GM12872 (cell line): ENCODE measurements around the gene SPTLC2.

Source experiments
- CTCF ChIP-seq: IDR thresholded peaks from 3 replicates; pipeline ENCODE4 v1.5.1; 2011; ENCODE audit warnings: low read depth, mild to moderate bottlenecking, low read length, moderate library complexity; ENCODE audit not compliant: insufficient read depth

The SPTLC2 gene

GRCh38 chr14:77616454-77617229, at the start of gene SPTLC2:
TSS of gene SPTLC2 (minus strand) at chr14:77616637. CDS start at chr14:77616579, 58 bp downstream.
- peak; percentile 24; the same call in 2 of the 3 replicates for TF ChIP-seq CTCF

- no peak for TF ChIP-seq CTCF
Observed at GRCh38 chr14:77663293-77663692, 46.9 kb upstream of the SPTLC2 start.

- TF ChIP-seq CTCF = no peak
Observed at GRCh38 chr14:77660754-77661153, 44.3 kb upstream of the SPTLC2 start.

- no peak for TF ChIP-seq CTCF
Observed at GRCh38 chr14:77659831-77660230, 43.4 kb upstream of the SPTLC2 start.

GRCh38 chr14:77657280-77657679, 40.8 kb upstream of the SPTLC2 start:
- TF ChIP-seq CTCF = no peak

GRCh38 chr14:77654001-77654441, 37.6 kb upstream of the SPTLC2 start:
- no peak for TF ChIP-seq CTCF

GRCh38 chr14:77649326-77649725, 32.9 kb upstream of the SPTLC2 start:
- TF ChIP-seq CTCF = no peak
